ENCODE measurements around the gene RNF7.

- TF ChIP-seq EZH2 (optimal IDR thresholded peaks at IDR 0.05; ENCODE audit: low read depth, low read length), result no peak
- no peak for TF ChIP-seq CTCF (IDR thresholded peaks at IDR 0.05; ENCODE audit: low read length)
- no peak for TF ChIP-seq EZH2phosphoT487 (IDR thresholded peaks at IDR 0.05; ENCODE audit: low read length)
These were observed 26.4 kb downstream of the RNF7 start for GRCh38 chr3:141764465-141764864.
